Kidney (tissue), 14 donors: ENCODE results near the gene NCEH1. TPM values are rescaled to one million over a fixed set of nuclear protein-coding genes. Genes with fewer than 3 reads are reported as not detected.

ENCODE experiments used
- DNase-seq, 5 donors: peaks; one replicate each; pipeline ENCODE4 v3.0.0-alpha.2; 2013 to 2020
- FAIRE-seq: peaks from 2 replicates; lab custom pipeline; 2012; peaks lifted over from hg19 to GRCh38; lab: Jason Lieb, UNC
- H3K27ac ChIP-seq, 2 donors: one replicate each; pipeline ENCODE4 v1.7.0; 2013; ENCODE audit warnings: low read depth in 2 of 2, low read length in 2 of 2, inconsistent platforms in 1 of 2
- H3K27me3 ChIP-seq: one replicate; pipeline ENCODE4 v1.7.1; 2013; ENCODE audit warnings: low read length, inconsistent platforms; ENCODE audit not compliant: control insufficient read depth, insufficient read depth
- H3K36me3 ChIP-seq, 3 donors: one replicate each; pipeline versions ENCODE4 v1.7.0 to v1.7.1; 2013; ENCODE audit warnings: low read length in 3 of 3, control low read depth in 1 of 3, inconsistent platforms in 1 of 3; ENCODE audit not compliant: insufficient read depth in 3 of 3, control insufficient read depth in 2 of 3
- H3K4me1 ChIP-seq, 3 donors: one replicate each; pipeline versions ENCODE4 v1.7.0 to v1.7.1; 2013; ENCODE audit warnings: low read length in 3 of 3, inconsistent platforms in 1 of 3, low read depth in 1 of 3; ENCODE audit not compliant: control insufficient read depth in 2 of 3, insufficient read depth in 2 of 3
- H3K4me3 ChIP-seq, 3 donors: one replicate each; pipeline versions ENCODE4 v1.7.0 to v1.8.1; 2013; ENCODE audit warnings: low read length in 3 of 3, control low read depth in 1 of 3, inconsistent platforms in 1 of 3
- H3K9ac ChIP-seq, 3 donors: one replicate each; pipeline versions ENCODE4 v1.7.0 to v1.7.1; 2013; ENCODE audit warnings: low read length in 3 of 3, control low read depth in 1 of 3, inconsistent platforms in 1 of 3
- H3K9me3 ChIP-seq, 3 donors: one replicate each; pipeline versions ENCODE4 v1.7.0 to v1.7.1; 2013; ENCODE audit warnings: low read length in 3 of 3, control low read depth in 1 of 3, inconsistent platforms in 1 of 3; ENCODE audit not compliant: control insufficient read depth in 2 of 3, insufficient read depth in 1 of 3
- intact Hi-C: fragments of 100-400 bp; cut with DNase I; formaldehyde crosslinking; loops from one replicate; pipeline ENCODE4 v1.11.1; 2022
- polyA plus RNA-seq: library from polyadenylated mRNA; stranded (reverse); fragments of 350-450 nt; fragmentation: Illumina TruSeq; extraction: RNeasy Lipid Tissue Mini Kit (QIAGEN cat#74804); gene quantifications from one replicate; pipeline ENCODE4 v1.2.3, GENCODE V29; 2014; ENCODE audit warnings: low read depth, low replicate concordance; ENCODE audit not compliant: insufficient read depth
- total RNA-seq: library from RNA; stranded (reverse); fragmentation: NEBNext Ultra II Directional; extraction: Animal tissue kit (Norgen Biotek cat#: 25700); gene quantifications from one replicate; pipeline ENCODE4 v1.2.1, GENCODE V29; 2021
- TF ChIP-seq, protein P1 (sequence below): IDR thresholded peaks from 3 replicates; pipeline ENCODE4 v1.5.1; 2012; ENCODE audit warnings: mild to moderate bottlenecking, moderate library complexity, borderline replicate concordance; ENCODE audit not compliant: insufficient read depth; ENCODE audit errors: extremely low read depth
- donor health status: control.
- donor health status: control.
- donor health status: control.
- donor health status: control.
- donor health status: control.
- donor health status: DM: yes; HTN: yes; CAD: no.
- donor health status: Normal renal cell carcinoma (clear cell type).

Gene NCEH1
- total and polyA plus RNA-seq, 2 donors from 2014 or later = 6.7 to 43.6 TPM

DNA sequence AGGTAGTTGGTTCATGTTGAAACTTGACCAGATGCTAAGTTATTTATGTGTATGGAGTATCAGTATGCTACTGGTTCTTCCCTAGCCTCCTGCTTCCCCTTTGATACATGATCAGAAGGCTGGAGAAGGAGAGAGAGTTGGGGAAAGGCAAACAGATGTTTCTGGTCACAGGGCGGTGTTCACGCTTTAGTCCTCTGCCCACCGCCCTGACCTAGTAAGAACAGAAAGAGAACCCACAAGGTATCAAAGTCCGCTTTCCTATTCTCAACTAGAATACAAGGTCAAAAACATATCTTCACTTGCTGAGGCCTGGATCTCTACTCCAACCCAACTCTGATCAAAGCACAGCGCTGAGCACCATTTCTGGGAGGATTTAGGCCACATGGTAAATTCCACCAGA lies 55.5 kb downstream of the NCEH1 start:
- no peak overlapping the region for H3K9ac ChIP-seq
- H3K9me3 ChIP-seq = no peaks in the 10 kb centered on the region
- TF ChIP-seq, protein P1, sequence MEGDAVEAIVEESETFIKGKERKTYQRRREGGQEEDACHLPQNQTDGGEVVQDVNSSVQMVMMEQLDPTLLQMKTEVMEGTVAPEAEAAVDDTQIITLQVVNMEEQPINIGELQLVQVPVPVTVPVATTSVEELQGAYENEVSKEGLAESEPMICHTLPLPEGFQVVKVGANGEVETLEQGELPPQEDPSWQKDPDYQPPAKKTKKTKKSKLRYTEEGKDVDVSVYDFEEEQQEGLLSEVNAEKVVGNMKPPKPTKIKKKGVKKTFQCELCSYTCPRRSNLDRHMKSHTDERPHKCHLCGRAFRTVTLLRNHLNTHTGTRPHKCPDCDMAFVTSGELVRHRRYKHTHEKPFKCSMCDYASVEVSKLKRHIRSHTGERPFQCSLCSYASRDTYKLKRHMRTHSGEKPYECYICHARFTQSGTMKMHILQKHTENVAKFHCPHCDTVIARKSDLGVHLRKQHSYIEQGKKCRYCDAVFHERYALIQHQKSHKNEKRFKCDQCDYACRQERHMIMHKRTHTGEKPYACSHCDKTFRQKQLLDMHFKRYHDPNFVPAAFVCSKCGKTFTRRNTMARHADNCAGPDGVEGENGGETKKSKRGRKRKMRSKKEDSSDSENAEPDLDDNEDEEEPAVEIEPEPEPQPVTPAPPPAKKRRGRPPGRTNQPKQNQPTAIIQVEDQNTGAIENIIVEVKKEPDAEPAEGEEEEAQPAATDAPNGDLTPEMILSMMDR = no peak
- FAIRE-seq = no peak
- H3K27ac ChIP-seq = no peak overlapping the region
- H3K27me3 ChIP-seq = no peaks in the 10 kb centered on the region
- H3K4me3 ChIP-seq = no peak overlapping the region
- intact Hi-C loops = no loop called here
- peaks cover 0 to 2% (median 0%) of the 10 kb centered on the region in 3 donors for H3K4me1 ChIP-seq
- no peak for DNase-seq
- H3K36me3 ChIP-seq = no peaks in the 10 kb centered on the region

DNA sequence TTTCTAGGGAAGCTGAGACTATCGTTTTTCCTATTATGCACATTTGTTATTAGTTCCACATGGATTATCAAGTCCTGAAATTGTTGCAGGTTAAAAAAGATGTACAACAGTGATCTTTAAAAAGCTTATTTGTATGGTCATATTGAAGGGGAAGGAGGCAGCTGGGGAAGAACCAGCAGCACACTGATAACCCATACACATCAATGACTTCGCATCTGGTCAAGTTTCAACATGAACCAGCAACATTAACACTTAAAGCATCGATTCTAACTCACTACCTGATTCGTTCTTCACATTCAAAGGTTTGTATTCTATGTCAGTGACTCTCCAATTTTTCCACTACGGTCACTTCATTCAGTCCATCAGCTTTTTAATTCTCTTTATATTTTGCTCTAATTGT lies 56.4 kb downstream of the NCEH1 start:
- Histone ChIP-seq H3K27ac (no peak overlapping the region), H3K9ac (no peak overlapping the region), H3K9me3 (no peaks in the 10 kb centered on the region), H3K36me3 (no peaks in the 10 kb centered on the region), H3K4me3 (no peak overlapping the region), H3K27me3 (no peaks in the 10 kb centered on the region), H3K4me1 (peaks cover 0 to 2% (median 0%) of the 10 kb centered on the region in 3 donors)
- FAIRE-seq (no peak), DNase-seq (no peak)
- intact Hi-C loops = no loop called here
- TF ChIP-seq, protein P1 = no peak

DNA sequence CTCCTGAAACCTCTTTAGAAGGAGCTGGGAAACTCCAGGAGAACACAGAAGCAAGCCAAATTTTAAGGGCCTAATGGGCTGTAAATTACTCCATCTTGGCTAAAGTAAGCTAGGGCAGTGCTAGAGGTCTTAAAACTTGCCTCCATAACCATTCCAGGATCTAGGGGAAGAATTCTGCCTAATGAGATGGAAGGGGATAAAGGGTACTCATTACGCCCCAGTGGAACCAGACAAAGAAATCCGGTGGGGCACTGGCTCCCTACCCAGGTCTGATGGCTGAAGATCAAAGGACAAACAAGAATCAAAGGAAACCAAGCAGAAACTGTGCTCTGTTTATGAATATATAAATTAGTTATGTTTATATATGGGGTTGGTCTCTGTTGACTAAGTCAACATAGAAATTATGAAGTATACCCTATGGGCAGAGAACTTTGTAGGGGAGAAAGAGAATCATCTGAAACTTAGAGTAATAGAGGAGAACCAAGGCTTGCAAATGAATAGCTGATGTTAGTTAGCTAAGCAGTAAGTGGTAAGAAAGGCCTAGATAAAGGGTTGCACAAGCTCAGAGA lies 57.8 kb downstream of the NCEH1 start:
- no peaks in the 10 kb centered on the region for H3K4me1 ChIP-seq
- FAIRE-seq = no peak
- intact Hi-C loops = no loop called here

More for the DNA sequence above, 57.8 kb downstream of the NCEH1 start:
- TF ChIP-seq, protein P1 = no peak
- Histone ChIP-seq H3K9me3 (no peaks in the 10 kb centered on the region), H3K36me3 (no peaks in the 10 kb centered on the region), H3K4me3 (no peak overlapping the region), H3K9ac (no peak overlapping the region), H3K27ac (no peak overlapping the region), H3K27me3 (no peaks in the 10 kb centered on the region)
- no peak for DNase-seq
